Muscle of arm (tissue), 12 donors: ENCODE results near the gene SLC25A1. TPM values are rescaled to one million over a fixed set of nuclear protein-coding genes. Genes with fewer than 3 reads are reported as not detected.
"Not testable (repeated sequence)": the region's sequence is repeated elsewhere in the genome, so short reads cannot be mapped to it uniquely, and the experiment has no call there.

ENCODE experiments used
- DNase-seq: peaks from one replicate; pipeline ENCODE4 v3.0.0-alpha.2; 2013
- polyA plus RNA-seq, 12 donors: library from polyadenylated mRNA; unstranded; fragments of 120-200 nt; gene quantifications; one replicate each; pipeline ENCODE4 v1.2.1, GENCODE V29; 2013; ENCODE audit not compliant: insufficient read length in 12 of 12

Gene SLC25A1
- polyA plus RNA-seq, 12 donors = 14.4 to 31.8 (median 17.5) TPM; not detected in 1

DNA sequence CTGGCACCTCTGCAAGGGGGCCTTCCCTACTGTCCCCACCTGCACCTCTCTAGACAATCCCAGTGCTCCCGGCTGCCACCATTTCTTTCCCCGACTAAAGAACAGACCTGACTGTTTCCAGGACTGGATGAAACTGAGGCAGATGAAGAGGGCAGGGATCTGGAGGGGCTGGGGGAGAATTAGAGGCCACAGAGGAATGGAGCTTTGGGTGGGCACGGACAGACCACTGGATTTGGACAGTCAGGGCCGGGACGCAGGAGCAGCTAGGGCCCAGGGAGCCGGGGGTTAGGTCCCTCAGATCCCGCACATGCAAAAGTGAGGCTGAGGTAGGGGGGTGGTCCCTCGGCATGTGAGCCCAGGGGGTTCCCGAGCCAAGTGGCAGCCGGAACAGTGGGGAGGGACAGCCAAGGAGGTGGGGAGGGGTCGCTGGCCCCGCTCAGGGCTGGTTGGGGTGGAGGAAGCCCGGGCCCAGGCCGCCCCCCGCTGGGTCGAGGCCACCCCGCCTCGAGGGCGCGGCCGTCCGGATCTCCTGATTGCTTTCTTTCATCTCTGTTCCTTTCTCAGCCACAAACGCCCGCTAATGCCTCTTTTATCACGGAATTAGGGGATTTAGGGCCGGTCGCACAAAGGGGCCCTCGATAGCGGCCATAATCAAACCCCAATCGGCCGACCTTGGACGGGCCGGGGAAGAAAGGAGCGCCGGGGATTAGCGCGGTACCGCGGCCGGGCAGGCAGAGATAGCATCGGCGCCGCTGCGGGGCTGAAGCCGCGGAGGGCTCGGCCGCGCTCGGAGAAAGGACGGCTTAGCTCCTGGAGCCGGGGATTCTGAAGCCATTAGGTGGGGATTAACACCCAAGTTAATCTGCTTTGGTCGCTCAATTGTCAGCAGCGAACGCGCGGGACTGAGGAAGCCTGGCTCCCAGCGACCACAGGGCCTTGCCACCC lies 9.3 kb downstream of the SLC25A1 start:
- no peak for DNase-seq

DNA sequence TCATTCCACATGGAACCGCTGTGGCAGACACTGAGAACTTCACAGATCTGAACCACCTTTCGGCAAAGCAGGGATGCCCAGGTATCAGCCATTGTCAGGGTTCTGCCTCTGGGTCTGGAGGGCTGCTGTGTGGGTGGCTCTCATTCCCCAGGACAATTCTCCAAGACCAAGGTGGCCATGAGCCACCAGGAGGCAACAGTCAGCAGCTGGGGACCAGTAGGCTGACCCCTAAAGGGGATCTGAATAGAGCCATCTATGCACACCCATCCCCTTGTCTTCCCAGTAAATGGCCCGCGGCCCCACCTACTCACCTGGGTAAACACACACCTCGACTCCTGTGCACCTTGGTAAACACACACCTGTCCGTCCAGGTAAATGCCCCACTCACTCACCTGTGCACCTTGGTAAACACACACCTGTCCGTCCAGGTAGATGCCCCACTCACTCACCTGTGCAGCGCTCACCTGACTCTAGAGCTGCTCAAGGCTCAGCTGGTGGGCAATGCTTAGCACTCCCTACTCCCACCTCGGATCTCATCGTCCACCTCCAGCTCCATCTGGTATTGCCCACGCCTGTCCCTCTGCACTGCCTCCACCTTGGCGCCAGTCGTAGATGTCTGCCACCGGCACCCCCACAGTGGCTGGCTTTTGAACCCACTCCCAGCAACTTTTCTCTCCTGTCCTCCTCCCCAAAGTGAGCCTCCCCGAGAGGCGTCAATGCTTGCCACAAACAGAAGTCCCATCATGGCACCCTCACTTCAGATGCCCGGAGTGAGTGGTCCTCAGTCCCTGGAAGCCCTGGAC lies 10.2 kb downstream of the SLC25A1 start:
- DNase-seq = no peak

DNA sequence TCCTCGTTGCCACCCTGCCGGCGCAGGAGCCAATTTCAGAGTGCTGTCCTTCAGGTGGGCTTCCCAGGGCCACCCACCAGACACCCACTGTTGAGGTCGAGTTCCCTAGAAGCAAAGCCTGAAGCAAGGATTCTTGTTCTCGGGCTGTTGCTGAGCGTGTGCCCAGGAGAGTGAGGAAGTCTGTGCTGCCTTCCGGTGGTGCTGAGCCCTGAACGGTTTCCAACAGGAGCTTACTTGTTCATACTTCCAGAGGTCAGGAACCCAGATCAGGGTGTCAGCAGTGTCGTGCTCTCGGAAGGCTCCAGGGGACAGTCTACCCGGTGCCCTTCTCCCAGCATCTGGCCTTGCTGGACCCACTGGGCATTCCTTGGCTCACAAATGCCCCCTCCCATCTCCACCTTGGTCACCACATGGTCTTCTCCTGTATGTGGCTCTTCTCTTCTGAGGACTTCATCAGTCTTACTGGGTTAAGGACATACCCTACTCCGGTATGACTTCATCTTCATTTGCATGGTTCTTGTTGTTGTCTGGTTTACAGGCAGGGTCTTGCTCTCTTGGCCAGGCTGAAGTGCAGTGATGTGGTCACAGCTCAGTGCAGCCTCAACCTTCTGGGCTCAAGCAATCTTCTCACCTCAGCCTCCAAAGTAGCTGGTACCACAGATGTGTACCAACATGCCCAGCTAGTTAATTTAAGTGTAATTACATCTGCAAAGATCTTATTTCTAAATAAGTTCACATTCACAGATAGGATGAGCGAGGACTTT lies 11.2 kb downstream of the SLC25A1 start:
- DNase-seq = no peak

DNA sequence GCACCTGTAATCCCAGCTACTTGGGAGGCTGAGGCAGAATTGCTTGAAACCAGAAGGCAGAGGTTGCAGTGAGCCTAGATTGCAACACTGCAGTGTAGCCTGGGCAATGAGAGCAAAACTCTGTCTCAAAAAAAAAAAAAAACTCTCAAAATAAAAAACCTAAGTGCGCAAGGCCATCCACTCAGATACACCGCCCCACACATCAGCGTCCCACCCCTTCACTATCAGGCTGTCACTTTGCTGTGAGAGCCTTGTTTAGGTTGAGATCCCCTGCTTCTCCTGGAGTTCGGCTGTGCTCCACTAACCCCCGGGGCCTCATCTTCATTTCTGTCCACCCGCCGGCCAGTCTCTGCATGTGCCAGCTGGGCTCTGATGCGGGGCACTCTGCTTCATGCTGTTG lies 12.1 kb downstream of the SLC25A1 start:
- no peak for DNase-seq

DNA sequence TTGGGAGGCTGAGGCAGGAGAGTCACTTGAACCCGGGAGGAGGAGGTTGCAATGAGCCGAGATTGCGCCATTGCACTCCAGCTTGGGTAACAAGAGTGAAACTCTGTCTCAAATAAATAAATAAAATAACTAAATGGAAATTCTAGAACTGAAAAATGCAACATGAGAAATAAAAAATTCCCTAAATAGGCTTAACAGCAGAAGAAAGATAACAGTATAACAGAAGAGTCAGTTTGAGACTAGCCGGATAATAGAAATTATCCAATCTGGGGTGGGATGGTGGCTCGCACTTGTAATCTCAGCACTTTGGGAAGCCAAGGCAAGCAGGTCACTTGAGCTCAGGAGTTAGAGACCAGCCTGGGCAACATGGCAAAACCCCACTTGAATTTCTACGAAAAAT lies 14.1 kb downstream of the SLC25A1 start:
- no peak for DNase-seq

DNA sequence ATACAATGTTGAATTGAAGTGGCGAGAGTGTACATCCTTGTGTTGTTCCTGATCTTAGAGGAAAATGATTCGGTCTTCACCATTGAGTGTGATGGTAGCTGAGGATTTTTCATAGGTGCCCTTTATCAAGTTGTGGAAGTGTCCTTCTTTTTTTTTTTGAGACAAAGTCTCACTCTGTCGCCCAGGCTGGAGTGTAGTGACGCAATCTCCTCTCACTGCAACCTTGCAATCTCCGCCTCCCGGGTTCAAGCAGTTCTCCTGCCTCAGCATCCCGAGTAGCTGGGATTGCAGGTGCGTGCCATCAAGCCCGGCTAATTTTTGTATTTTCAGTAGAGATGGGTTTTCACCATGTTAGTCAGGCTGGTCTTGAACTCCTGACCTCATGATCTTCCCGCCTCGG lies 19.9 kb downstream of the SLC25A1 start:
- not testable (repeated sequence) for DNase-seq

DNA sequence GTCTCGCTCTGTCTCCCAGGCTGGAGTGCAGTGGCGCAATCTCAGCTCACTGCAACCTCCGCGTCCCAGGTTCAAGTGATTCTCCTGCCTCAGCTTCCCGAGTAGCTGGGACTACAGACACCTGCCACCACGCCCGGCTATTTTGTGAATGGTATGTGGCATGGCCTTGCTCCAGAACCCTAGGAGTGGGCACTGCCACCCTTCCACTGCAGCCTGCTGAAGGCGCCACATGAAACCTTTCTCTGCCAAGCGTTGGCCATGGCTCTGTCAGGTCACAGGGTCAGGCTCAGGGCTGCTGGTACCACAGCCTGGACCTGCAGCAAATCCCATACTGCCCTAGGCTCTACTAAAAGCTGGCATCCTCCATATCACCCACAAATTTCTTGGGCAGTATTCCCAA lies 22.4 kb downstream of the SLC25A1 start:
- DNase-seq = not testable (repeated sequence)

DNA sequence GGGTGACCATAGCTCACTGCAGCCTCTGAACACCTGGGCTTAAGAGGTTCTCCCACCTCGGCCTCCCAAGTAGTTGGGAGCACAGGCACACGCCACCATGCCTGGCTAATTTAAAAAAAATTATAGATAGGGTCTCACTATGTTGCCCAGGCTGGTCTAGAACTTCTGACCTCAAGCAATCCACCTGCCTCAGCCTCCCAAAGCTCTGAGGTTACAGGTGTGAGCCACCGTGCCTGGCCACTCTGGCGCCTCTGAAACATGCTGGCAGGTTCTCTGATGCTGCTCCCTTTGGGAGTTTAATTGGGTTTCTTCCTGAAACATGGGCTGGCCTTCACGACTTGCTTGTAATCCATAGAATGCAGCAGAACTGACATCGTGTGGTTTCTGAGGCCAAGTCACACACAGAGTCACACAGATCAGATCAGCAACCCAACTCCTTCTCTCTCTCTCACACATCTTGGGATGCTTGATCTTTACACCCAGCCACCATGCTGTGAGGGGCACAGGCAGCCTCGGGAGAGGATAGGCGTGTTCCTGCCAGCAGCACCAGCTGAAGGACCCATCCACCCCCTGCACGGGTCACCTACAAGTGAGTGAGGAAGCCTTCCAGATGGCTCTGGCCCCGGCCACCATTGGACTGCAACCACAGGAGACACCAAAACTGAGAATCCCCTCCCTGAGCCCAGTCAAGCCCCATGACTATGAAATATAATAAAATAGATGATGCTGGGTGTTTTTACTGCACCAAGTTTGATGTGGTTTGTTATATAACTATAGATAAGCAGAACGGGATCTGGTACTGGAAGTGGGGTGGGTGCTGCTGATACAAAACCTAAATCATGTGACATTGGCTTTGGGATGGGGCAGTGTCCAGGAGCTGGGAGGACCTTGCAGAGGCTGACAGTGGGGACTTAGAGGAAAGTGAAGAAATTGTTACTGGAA lies 25.3 kb downstream of the SLC25A1 start:
- no peak for DNase-seq

DNA sequence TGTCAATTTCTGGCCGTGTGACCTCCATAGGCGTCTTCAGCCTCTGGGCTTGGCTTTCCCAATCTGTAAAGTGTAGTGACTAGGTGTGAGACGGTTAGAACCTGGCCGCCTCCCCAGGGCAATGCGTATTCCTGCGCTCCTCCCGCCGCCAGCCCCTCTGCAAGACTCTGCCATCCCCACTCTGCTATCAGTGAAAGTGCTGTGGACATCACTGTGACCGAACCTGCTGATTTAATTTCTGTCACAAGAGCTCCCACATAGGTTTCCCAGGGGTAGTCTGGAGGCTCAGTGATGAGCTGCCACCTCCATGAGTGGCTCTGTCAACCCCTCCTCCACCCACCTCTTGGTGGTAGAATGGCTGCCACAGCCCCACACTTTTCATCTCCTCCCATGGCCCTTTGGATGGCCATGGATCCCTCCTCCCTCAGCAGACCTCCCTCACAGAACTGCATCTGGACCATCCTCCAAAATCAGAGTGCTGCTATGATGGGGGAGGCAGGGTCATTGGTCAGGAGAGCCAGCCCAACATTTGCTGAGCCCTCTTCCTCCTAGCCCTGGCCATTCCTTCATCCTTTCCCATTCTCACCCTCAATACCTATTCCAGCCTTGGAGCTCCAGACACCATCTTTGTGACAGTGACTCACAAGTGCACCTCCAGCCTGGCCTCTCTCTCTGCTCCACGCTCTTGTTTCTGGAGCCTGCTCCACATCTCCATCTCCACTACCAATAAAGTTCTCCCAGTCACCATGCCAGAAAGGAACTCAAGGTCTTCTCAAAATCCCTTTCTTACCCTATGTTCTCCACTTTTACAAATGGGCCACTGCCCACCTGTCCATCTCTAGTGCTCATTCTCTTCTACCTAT lies 27.0 kb downstream of the SLC25A1 start:
- no peak for DNase-seq

DNA sequence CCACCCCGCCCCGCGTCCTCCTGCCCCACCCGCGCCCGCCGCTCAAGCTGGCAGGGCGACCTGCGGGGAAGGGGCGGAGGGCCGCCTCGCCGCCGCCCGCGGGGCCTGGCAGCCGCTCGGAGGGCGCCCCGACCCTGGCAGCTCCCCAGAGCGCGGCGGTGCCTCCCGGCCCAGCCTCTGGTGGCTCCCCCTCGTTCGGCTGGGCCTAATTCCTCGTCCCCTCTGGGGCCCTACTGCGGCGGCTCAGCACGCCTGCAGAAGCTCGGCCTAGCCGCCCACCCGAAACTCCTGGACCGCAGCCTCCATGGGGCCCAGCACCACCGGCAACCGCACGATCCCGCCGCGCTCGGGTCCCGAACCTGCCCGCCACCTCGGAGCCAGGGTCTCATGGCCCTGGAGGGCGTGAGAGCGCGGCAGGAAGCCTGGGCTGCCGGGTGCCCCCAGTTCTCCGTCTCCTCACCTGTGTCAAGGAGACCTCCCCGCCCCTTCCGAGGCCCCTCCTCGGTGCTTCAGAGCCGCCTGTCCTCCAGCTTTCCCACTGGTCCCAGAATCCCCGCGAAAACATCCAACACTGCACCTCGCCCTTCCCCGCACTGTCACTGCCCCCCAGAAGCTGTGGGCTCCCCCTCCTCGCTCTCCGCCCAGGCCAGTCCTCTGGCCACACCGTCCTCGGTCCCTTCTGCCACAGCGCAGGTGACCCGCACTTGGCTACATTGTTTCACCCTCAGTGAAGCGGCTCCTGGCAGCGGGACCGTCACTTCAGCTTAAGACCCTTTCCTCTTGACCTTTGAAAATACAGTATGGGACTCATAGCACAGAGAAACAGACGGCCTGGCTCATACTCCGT lies 27.8 kb downstream of the SLC25A1 start:
- no peak for DNase-seq

DNA sequence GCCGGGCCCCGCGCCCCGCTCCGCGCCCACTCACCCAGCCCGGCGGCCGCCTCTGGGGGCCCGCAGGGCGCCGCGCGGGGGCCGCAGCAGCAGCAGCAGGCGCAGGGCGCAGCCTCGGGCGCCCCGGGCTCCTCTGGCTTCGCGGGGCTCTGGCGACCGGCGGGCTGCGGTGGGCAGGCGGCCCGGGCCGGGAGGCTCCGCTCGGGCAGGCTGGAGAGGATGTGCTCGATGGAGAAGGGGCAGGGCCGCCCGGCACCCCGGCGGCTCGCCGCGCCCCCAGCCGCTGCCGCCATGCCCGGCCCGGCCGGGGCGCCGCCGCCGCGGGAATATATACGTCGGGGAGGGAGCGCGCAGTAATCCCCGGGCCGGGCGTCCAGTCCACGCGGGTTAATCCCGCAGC lies 28.5 kb downstream of the SLC25A1 start, which contains the start of gene GSC2:
GSC2 (minus strand) TSS at position 302 of the 400 bp plus-strand sequence; CDS start at position 293, 9 bp downstream.
- DNase-seq = no peak

DNA sequence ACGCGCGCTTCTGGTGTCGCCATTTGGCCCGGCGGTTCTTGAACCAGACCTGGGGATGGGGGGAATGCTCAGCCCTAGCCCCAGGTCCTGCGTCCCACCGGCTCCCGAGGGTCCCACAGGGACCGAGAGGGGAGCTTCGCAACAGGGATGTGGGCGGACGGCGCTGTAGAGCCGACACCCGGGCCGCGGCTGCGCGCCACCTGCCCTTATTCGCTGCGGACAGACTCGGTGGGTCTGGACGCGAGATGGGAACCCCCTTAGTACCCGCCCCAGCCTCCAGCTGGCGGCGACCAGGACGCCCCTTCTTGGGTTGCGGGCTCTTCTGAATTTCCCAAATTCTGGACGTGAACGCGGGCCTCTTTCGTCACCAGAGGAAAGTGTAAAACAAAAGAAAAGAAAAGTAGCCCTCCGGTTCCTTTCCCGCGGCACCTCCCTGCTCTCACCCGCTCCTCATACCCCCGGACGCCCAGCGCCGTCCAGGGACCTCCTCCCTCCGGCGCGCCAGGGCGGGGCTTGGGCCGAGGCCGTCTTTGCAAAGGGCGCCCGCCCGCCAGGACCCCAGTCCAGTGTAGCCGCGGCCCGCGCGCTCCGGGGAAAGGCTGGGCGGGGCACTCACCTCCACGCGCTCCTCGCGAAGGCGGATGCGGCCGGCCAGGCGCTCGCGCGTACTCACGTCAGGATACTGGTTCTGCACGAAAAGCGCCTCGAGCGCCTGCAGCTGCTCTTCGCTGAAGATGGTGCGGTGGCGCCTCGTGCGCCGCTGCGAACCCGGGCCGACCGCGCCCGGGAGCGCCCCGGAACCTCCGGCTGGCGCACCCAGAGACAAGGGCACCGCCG lies 29.3 kb downstream of the SLC25A1 start:
- DNase-seq = no peak

DNA sequence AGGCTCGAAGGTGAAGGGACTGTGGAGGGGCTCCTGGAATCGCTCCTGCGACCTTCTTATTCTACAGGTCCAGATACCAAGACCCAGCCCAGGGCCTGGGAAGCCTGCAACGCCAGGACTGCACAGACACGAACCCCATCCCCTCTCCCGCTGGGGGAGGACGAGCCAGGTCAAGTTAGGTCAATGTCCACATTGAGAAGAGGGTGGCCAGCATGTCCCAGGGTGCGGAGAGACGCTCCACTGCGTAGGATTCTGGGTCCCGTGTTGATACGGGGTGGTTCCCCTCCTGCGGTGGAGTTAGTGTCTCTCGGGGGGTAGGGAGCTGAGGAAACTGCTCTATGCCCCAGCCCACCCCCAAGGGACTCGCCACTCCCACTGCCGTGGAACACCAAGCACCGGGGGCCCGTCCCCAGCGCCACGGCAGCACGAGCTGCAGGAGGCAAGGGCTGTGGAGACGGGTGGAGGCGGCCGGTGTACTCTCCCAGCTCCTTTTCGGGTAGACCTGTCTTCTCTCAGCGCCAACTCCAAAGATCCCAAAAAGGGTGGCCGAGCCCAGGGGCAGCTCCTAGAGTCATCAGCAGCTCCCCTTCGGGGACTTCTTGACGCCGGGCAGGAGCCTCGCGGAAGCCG lies 30.0 kb downstream of the SLC25A1 start:
- DNase-seq = no peak

DNA sequence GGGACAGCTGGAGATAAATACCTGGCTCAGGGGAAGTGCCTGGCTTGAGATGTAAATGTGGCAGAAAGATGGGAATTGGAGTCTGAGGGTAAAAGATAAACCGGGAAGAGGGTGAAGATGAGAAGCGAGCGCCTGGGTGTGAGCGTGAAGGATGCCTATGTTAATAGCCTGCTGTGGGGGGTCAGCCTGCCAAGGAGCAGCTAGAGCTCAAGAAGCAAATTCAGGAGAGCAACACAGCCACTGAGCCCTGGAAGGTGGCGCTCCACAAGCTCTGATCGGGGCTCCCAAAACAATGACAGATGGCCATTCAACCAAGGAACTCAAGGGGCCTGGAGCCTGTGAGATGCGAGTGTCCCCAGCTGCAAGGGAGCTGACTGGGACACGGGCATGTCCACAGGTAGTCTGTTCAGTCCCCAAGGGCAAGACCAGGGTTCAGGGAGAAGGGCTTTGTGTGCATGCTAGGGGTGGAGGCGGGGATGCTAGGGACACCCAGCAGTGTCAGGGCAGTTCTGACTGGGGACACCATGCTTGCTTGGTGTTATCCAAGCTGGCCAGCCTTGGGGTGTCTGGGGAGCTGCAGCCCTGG lies 31.2 kb downstream of the SLC25A1 start:
- no peak for DNase-seq

DNA sequence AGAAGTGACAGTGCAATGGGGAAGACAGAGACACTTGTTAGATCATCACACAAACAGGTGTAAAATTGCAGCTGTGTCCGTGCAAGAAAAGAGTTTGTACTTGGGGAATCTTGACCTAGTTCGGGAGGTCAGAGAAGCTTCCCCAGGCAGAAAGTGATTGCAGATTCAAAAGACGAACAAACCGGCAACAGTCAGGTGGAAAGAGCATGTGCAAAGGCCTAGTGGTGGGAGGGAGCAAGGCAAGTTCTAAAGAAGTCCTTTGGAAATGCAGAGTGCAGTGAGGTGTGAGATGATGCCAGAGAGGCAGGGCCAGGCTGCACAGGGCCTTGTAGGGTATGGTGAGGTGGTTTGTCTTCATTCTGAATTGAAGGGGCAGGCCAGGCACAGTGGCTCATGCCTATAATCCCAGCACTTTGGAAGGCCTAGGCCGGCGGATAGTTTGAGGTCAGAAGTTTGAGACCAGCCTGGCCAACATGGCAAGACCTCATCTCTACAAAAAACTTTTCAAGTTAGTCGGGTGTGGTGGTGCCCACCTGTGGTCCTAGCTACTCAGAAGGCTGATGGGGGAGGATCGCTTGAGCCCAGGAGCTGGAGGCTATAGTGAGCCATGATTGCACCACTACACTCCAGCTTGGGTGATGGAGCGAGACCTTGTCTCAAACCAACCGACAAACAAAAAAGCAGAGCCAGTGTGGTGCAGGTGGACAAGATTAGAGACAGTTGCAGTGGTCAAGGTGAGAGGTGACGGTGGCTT lies 32.1 kb downstream of the SLC25A1 start:
- no peak for DNase-seq

DNA sequence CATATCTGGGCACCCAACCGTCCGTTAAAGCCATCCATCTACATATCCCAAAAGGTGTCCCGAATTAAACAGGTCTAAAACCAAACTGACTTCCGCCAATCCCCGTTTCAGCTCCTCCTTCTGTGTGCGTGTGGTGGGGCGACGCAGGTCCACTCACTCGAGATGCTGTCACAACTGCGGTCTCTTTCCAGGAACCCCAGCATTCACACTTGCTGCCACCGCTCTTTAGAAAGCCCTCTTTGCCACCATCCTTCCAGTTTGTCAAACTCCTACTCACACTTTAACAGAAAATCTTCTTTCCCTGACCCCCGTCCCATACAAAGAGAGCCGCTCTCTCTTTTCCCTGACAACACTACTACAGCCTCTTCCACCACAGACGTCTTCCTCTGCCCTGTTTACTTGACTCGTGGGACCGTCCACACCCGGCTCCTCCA lies 34.6 kb downstream of the SLC25A1 start:
- no peak for DNase-seq
